GM12891 (cell line): ENCODE data around the gene ZNF770.

Source experiments
- PAX5 ChIP-seq: IDR thresholded peaks from 2 replicates; pipeline ENCODE4 v1.6.1; 2011; ENCODE audit warnings: low read length, moderate library complexity, mild to moderate bottlenecking; ENCODE audit not compliant: insufficient read depth, severe bottlenecking
- POLR2A ChIP-seq: IDR thresholded peaks from 2 replicates; pipeline ENCODE4 v1.6.1; 2011; ENCODE audit warnings: low read depth, low read length, control low read depth
- POLR2AphosphoS5 ChIP-seq: IDR thresholded peaks from 2 replicates; pipeline ENCODE4 v1.6.1; 2011; ENCODE audit warnings: low read depth, low read length, control low read depth
- POU2F2 ChIP-seq: IDR thresholded peaks from 2 replicates; pipeline ENCODE4 v1.6.1; 2011; ENCODE audit warnings: low read depth, mild to moderate bottlenecking, control low read depth, low read length, moderate library complexity
- SPI1 ChIP-seq: IDR thresholded peaks from 2 replicates; pipeline ENCODE4 v1.6.1; 2011; ENCODE audit warnings: low read depth, low read length, control low read depth
- TAF1 ChIP-seq: IDR thresholded peaks from 2 replicates; pipeline ENCODE4 v1.6.1; 2011; ENCODE audit warnings: low read depth, low read length, control low read depth

- TF ChIP-seq TAF1 (no peak), POLR2AphosphoS5 (no peak), POLR2A (no peak), SPI1 (no peak), POU2F2 (no peak), PAX5 (no peak)
These were observed 43.2 kb downstream of the ZNF770 start for GRCh38 chr15:34944936-34945335.
